ENCODE measurements around the gene IGFBP2. TPM values are rescaled to one million over a fixed set of nuclear protein-coding genes. Genes with fewer than 3 reads are reported as not detected.

IGFBP2 gene
- total and polyA plus RNA-seq, 2 experiments from 2014 or later = 451 to 476 TPM

DNA sequence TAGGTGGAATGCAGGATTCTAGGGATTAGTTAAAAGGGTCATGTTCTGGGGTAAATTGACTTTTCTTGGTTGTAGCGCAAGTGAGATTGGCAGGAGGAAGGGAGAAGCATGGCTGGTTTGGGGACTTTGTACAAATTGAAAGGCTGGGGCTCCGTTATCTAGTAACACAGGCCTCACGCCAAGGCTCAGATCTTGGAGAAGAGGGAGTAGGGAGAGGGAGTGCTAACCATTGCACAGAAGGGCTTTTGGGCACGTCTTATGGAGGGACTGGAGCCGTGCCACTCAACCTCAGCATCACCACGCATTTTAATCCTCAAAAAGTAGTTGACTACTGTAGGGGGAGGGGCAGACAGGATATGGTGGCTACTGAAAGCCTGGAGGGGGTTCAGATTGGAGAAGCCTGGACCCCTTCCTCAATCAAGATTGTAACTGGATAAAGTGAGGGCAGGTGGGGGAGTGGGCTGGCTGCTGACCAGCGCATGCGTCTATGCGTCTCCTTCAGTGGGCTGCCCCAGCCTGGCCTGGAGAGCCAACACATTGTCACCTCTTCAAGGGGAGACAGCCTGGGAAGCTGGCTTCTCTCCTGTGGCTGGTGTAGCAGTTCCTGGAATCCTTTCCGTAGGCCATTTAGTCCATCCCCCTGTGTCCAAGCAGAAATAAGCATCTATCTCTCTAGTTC lies 47.9 kb downstream of the IGFBP2 start:
- Histone ChIP-seq H3K27me3 (no peaks in the 10 kb centered on the region), H3K4me3 (no peak overlapping the region), H3K4me1 (ENCODE audit: low read depth) (peaks cover 42% of the 10 kb centered on the region), H3K27ac (peak overlapping the region; percentile 90), H3K36me3 (no peaks in the 10 kb centered on the region), H3K9me3 (ENCODE audit: low read depth) (no peaks in the 10 kb centered on the region)
- no peak for DNase-seq (ENCODE audit: low read depth in 1 of 2, low spot score in 1 of 2)
- TF ChIP-seq, protein P1, sequence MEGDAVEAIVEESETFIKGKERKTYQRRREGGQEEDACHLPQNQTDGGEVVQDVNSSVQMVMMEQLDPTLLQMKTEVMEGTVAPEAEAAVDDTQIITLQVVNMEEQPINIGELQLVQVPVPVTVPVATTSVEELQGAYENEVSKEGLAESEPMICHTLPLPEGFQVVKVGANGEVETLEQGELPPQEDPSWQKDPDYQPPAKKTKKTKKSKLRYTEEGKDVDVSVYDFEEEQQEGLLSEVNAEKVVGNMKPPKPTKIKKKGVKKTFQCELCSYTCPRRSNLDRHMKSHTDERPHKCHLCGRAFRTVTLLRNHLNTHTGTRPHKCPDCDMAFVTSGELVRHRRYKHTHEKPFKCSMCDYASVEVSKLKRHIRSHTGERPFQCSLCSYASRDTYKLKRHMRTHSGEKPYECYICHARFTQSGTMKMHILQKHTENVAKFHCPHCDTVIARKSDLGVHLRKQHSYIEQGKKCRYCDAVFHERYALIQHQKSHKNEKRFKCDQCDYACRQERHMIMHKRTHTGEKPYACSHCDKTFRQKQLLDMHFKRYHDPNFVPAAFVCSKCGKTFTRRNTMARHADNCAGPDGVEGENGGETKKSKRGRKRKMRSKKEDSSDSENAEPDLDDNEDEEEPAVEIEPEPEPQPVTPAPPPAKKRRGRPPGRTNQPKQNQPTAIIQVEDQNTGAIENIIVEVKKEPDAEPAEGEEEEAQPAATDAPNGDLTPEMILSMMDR (IDR thresholded peaks at IDR 0.05; ENCODE audit: low read depth, low read length) = no peak

DNA sequence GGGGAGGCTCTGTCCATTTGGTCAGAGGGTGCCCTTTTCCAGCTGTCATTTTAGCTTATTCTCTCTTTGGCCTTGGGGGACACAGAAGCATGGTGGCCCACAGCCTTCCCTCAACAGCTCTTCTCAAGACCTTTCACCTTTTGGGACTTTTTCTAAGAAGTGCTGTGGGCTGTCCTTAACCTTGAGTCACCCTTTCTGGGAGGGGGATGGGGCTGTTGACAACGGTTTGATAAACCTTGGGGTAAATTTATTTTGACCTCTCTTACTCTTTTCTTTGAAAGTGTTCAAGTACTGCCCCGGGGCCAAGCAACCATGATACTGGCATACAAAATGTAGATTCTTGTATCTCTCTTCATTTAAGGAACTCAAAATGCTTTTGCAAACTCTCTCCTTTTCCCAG lies 48.5 kb downstream of the IGFBP2 start:
- no peaks in the 10 kb centered on the region for H3K27me3 ChIP-seq
- H3K4me3 ChIP-seq = no peak overlapping the region
- no peak for DNase-seq (ENCODE audit: low read depth in 1 of 2, low spot score in 1 of 2)
- H3K27ac ChIP-seq = peak overlapping the region; percentile 56
- no peaks in the 10 kb centered on the region for H3K36me3 ChIP-seq
- TF ChIP-seq, protein P1 (IDR thresholded peaks at IDR 0.05; ENCODE audit: low read depth, low read length) = no peak
- peaks cover 42% of the 10 kb centered on the region for H3K4me1 ChIP-seq (ENCODE audit: low read depth)
- no peaks in the 10 kb centered on the region for H3K9me3 ChIP-seq (ENCODE audit: low read depth)

DNA sequence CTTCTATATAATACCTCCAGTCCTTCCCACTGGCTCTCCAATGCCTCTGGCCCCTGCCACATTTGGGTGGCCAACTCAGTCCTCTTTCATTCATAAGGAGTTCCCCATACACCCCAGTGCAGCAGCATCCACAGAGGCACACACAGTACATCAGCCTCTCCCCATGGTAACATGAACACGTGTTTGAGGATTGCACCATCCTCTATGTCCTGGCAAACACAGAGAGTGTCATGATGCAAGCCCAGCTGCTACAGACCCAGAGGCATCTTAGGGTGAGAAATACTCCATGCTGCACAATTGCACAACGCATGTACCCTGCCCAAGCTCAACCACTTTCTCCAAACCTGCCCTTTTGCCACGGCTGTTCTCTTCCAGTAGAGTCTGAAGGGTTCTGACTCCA lies 50.6 kb downstream of the IGFBP2 start:
- peak in 1 of 2 donors; percentile 98 for DNase-seq (ENCODE audit: low read depth in 1 of 2, low spot score in 1 of 2)
- H3K9me3 ChIP-seq (ENCODE audit: low read depth) = no peaks in the 10 kb centered on the region

DNA sequence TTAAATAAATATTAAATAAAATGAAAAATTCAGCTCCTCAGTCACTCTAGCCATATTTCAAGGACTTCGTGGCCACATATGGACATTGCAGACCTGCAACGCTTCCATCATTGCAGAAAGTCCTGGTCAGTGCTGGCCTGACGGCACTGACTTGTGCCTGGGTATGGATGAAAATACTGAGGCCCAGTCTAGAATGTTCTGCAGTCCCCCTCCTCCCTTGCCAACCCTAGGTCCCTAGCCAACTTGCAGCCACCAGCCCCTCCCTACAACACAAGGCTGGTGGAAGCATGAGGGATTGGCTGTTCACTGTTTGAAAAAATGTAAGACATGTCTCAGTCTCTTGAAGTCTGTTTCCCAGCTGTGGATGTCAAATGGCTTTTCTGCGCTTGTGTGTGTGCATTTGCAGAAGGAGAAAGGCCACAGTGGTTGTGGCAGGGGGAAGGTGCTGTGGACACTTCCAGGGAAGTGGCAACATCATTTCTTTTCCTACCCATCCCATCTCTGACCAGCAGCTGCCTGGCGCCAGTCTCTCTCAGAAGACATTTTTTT lies 52.2 kb downstream of the IGFBP2 start:
- H3K27me3 ChIP-seq = no peaks in the 10 kb centered on the region
- DNase-seq (ENCODE audit: low read depth in 1 of 2, low spot score in 1 of 2) = no peak
- H3K4me3 ChIP-seq = no peak overlapping the region
- H3K36me3 ChIP-seq = no peaks in the 10 kb centered on the region
- H3K27ac ChIP-seq = no peak overlapping the region
- H3K4me1 ChIP-seq (ENCODE audit: low read depth) = peaks cover 31% of the 10 kb centered on the region
- no peaks in the 10 kb centered on the region for H3K9me3 ChIP-seq (ENCODE audit: low read depth)
- TF ChIP-seq, protein P1 (IDR thresholded peaks at IDR 0.05; ENCODE audit: low read depth, low read length) = no peak

More for the DNA sequence above, 50.6 kb downstream of the IGFBP2 start:
- Histone ChIP-seq H3K4me1 (ENCODE audit: low read depth) (peaks cover 42% of the 10 kb centered on the region), H3K27ac (no peak overlapping the region), H3K4me3 (no peak overlapping the region), H3K36me3 (no peaks in the 10 kb centered on the region), H3K27me3 (no peaks in the 10 kb centered on the region)
- TF ChIP-seq, protein P1 (IDR thresholded peaks at IDR 0.05; ENCODE audit: low read depth, low read length) = no peak

DNA sequence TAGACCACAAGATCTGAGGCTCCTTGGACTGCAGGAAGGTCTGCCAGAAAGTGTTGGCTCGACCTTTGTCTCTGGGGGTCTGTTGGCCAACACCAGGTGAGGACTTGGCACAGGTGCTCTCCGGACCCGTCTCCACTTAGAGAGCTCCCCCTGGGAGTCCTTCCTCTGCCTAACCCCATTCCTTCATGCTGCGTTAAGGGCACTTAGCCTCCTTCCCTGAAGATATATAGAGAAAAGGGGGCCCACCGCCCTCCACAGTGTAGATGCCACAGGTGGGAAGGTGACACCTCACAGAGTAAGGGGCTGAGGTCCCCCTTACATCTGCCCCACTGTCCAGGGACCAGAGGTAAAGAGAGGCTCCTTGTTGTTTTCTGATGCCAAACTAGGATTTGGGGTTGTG lies 53.9 kb downstream of the IGFBP2 start:
- H3K27ac ChIP-seq = no peak overlapping the region
- H3K4me3 ChIP-seq = no peak overlapping the region
- no peaks in the 10 kb centered on the region for H3K9me3 ChIP-seq (ENCODE audit: low read depth)
- peaks cover 28% of the 10 kb centered on the region for H3K4me1 ChIP-seq (ENCODE audit: low read depth)
- no peaks in the 10 kb centered on the region for H3K36me3 ChIP-seq
- TF ChIP-seq, protein P1 (IDR thresholded peaks at IDR 0.05; ENCODE audit: low read depth, low read length) = no peak
- no peak for DNase-seq (ENCODE audit: low read depth in 1 of 2, low spot score in 1 of 2)
- no peaks in the 10 kb centered on the region for H3K27me3 ChIP-seq

Measured in cardiac muscle cell (in vitro differentiated cells and primary cell).